ENCODE data around the gene MIPEP.

DNA sequence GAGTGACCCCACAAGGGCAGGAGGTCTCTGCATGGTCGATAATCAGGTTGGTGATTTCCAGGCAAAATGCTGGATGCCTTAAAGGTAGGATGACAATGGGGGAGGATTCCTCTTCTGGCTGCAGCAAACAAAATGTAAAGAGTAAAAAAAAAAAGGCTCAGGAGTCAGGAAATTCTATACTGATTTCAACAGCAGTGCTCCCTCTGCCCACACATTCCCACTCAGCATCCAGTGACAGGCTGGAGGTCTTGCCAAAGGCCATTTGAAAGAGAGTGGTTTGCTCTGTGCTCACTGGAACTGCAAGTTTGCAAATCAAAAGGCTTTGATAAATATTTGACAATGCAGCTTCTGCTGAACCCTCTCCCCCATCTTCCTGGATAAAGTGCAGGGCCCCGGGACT lies 183.6 kb downstream of the MIPEP start:
- TF ChIP-seq, protein P1, sequence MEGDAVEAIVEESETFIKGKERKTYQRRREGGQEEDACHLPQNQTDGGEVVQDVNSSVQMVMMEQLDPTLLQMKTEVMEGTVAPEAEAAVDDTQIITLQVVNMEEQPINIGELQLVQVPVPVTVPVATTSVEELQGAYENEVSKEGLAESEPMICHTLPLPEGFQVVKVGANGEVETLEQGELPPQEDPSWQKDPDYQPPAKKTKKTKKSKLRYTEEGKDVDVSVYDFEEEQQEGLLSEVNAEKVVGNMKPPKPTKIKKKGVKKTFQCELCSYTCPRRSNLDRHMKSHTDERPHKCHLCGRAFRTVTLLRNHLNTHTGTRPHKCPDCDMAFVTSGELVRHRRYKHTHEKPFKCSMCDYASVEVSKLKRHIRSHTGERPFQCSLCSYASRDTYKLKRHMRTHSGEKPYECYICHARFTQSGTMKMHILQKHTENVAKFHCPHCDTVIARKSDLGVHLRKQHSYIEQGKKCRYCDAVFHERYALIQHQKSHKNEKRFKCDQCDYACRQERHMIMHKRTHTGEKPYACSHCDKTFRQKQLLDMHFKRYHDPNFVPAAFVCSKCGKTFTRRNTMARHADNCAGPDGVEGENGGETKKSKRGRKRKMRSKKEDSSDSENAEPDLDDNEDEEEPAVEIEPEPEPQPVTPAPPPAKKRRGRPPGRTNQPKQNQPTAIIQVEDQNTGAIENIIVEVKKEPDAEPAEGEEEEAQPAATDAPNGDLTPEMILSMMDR (IDR thresholded peaks at IDR 0.05; ENCODE audit: low read length) = no peak
- TF ChIP-seq EZH2 (IDR thresholded peaks at IDR 0.05; ENCODE audit: borderline replicate concordance, low read length) = no peak

All from OCI-LY1 (cell line).